GM23338 (cell line): ENCODE measurements around the gene DPYSL3. TPM values are rescaled to one million over a fixed set of nuclear protein-coding genes. Genes with fewer than 3 reads are reported as not detected.

ENCODE experiments used
- ATAC-seq: fragments of 200-7000 bp; cut with Tn5 transposase; 3 replicates; pipeline ENCODE4 v1.9.1; 2020
- DNase-seq: peaks from one replicate; pipeline ENCODE4 v3.0.0-alpha.2; 2015; ENCODE audit warnings: low spot score
- H2AFZ ChIP-seq: fragments of 200-600 bp; sonication (generic); 2 replicates; pipeline ENCODE4 v1.8.0; 2016; ENCODE audit warnings: antibody characterized with exemption, mild to moderate bottlenecking, moderate library complexity
- H3F3A ChIP-seq: fragments of 200-600 bp; sonication (generic); replicated peaks from 2 replicates; pipeline ENCODE4 v1.8.0; 2017; ENCODE audit warnings: antibody characterized with exemption, mixed run types, low read depth
- H3K27ac ChIP-seq: fragments of 200-600 bp; sonication (generic); 2 replicates; pipeline ENCODE4 v1.6.1; 2016; ENCODE audit warnings: low read depth
- H3K27me3 ChIP-seq: fragments of 200-600 bp; sonication (generic); 2 replicates; pipeline ENCODE4 v1.8.0; 2016; ENCODE audit warnings: mild to moderate bottlenecking, mixed run types, moderate library complexity; ENCODE audit not compliant: insufficient read depth
- H3K36me3 ChIP-seq: fragments of 200-600 bp; sonication (generic); 2 replicates; pipeline ENCODE4 v1.8.0; 2016; ENCODE audit warnings: mild to moderate bottlenecking; ENCODE audit not compliant: insufficient read depth
- H3K4me1 ChIP-seq: fragments of 200-600 bp; sonication (generic); 2 replicates; pipeline ENCODE4 v1.8.0; 2016; ENCODE audit warnings: mild to moderate bottlenecking, moderate library complexity; ENCODE audit not compliant: insufficient read depth
- H3K4me2 ChIP-seq: fragments of 200-600 bp; sonication (generic); 2 replicates; pipeline ENCODE4 v1.7.1; 2017; ENCODE audit warnings: mixed run types
- H3K4me3 ChIP-seq: fragments of 200-600 bp; sonication (generic); 2 replicates; pipeline ENCODE4 v1.6.1; 2016; ENCODE audit warnings: mixed run types
- H3K79me2 ChIP-seq: fragments of 200-600 bp; sonication (generic); replicated peaks from 2 replicates; pipeline ENCODE4 v1.8.0; 2017; ENCODE audit warnings: mild to moderate bottlenecking; ENCODE audit not compliant: insufficient read depth
- H3K9me2 ChIP-seq: fragments of 200-600 bp; sonication (generic); 2 replicates; pipeline ENCODE4 v1.8.0; 2017; ENCODE audit not compliant: insufficient read depth
- H4K20me1 ChIP-seq: fragments of 200-600 bp; sonication (generic); replicated peaks from 2 replicates; pipeline ENCODE4 v1.8.0; 2017; ENCODE audit warnings: mild to moderate bottlenecking; ENCODE audit not compliant: insufficient read depth
- H3K27ac Mint-ChIP-seq: 2 replicates; pipeline ENCODE4 v1.8.0; 2020; ENCODE audit warnings: inconsistent platforms, mild to moderate bottlenecking, moderate library complexity, mixed read lengths
- H3K27me3 Mint-ChIP-seq: 3 replicates; pipeline ENCODE4 v1.8.0; 2022; ENCODE audit warnings: low read depth, mild to moderate bottlenecking, moderate library complexity, mixed read lengths, inconsistent platforms; ENCODE audit not compliant: insufficient read depth, poor library complexity
- H3K36me3 Mint-ChIP-seq: 3 replicates; pipeline ENCODE4 v1.8.0; 2021; ENCODE audit warnings: low read depth, mild to moderate bottlenecking, inconsistent platforms, moderate library complexity, mixed read lengths
- H3K4me1 Mint-ChIP-seq: 3 replicates; pipeline ENCODE4 v1.8.0; 2020; ENCODE audit warnings: mild to moderate bottlenecking, inconsistent platforms, mixed read lengths
- H3K4me3 Mint-ChIP-seq: 3 replicates; pipeline ENCODE4 v1.8.0; 2021; ENCODE audit warnings: moderate library complexity, mild to moderate bottlenecking, inconsistent platforms, mixed read lengths
- H3K9me3 Mint-ChIP-seq: 3 replicates; pipeline ENCODE4 v1.8.0; 2020; ENCODE audit warnings: moderate library complexity, mild to moderate bottlenecking, inconsistent platforms, mixed read lengths
- CREB1 ChIP-seq: fragments of 250-450 bp; sonication (Bioruptor Pico); IDR thresholded peaks from 2 replicates; pipeline ENCODE4 v1.5.0; 2020; ENCODE audit warnings: low read depth, mild to moderate bottlenecking, moderate library complexity
- EZH2 ChIP-seq: fragments of 200-600 bp; sonication (generic); IDR thresholded peaks from one replicate; pipeline ENCODE4 v1.8.0; 2017; ENCODE audit warnings: antibody characterized with exemption, mild to moderate bottlenecking, low read depth; ENCODE audit not compliant: unreplicated experiment
- EZH2phosphoT487 ChIP-seq: fragments of 200-600 bp; sonication (generic); IDR thresholded peaks from one replicate; pipeline ENCODE4 v1.8.1; 2018; ENCODE audit warnings: antibody characterized with exemption; ENCODE audit not compliant: unreplicated experiment
- JUNB ChIP-seq: IDR thresholded peaks from one replicate; pipeline ENCODE4 v1.6.1; 2016; ENCODE audit warnings: antibody characterized with exemption; ENCODE audit not compliant: unreplicated experiment
- NANOG ChIP-seq: IDR thresholded peaks from 2 replicates; pipeline ENCODE4 v1.6.1; 2016; ENCODE audit warnings: antibody characterized with exemption, borderline replicate concordance
- POLR2AphosphoS5 ChIP-seq: IDR thresholded peaks from 2 replicates; pipeline ENCODE4 v1.6.1; 2016; ENCODE audit warnings: antibody characterized with exemption, low read depth
- STAT1 ChIP-seq: IDR thresholded peaks from one replicate; pipeline ENCODE4 v1.6.1; 2016; ENCODE audit warnings: antibody characterized with exemption; ENCODE audit not compliant: unreplicated experiment
- ZNF114 ChIP-seq: fragments of 250-450 bp; sonication (Bioruptor Pico); IDR thresholded peaks from 2 replicates; pipeline ENCODE4 v1.5.0; 2020; ENCODE audit warnings: mild to moderate bottlenecking, moderate library complexity
- ZNF331 ChIP-seq: fragments of 250-450 bp; sonication (Bioruptor Pico); IDR thresholded peaks from 2 replicates; pipeline ENCODE4 v1.5.0; 2020; ENCODE audit warnings: low read depth, mild to moderate bottlenecking, moderate library complexity
- polyA plus RNA-seq: library from polyadenylated mRNA; unstranded; fragments of >200 nt; fragmentation: Nextera tagmentation; extraction: Ambion mirVana; gene quantifications from 2 replicates; pipeline ENCODE4 v1.2.1, GENCODE V29; 2016
- total RNA-seq: library from RNA; depleted of rRNA; stranded (reverse); fragments of >200 nt; shearing (Covaris generic); gene quantifications from 2 replicates; pipeline ENCODE4 v1.2.3, GENCODE V29; 2014
- TF ChIP-seq, protein P1 (sequence below): fragments of 250-450 bp; sonication (Bioruptor Pico); IDR thresholded peaks from 2 replicates; pipeline ENCODE4 v1.5.0; 2020; ENCODE audit warnings: mild to moderate bottlenecking, moderate library complexity
- TF ChIP-seq, protein P2 (sequence below), 2 experiments: fragments of 200-600 bp in 1 of 2; sonication (generic) in 1 of 2; conservative IDR thresholded peaks; 2 replicates each; pipeline versions ENCODE4 v1.5.1 to v1.6.1; 2016 to 2017; ENCODE audit warnings: antibody characterized with exemption in 2 of 2, low read depth in 2 of 2, mild to moderate bottlenecking in 2 of 2, moderate library complexity in 1 of 2
- TF ChIP-seq, protein P3 (sequence below): IDR thresholded peaks from 2 replicates; pipeline ENCODE4 v1.6.1; 2016; ENCODE audit warnings: antibody characterized with exemption
- TF ChIP-seq, protein P4 (sequence below): IDR thresholded peaks from one replicate; pipeline ENCODE4 v1.6.1; 2018; ENCODE audit warnings: antibody characterized with exemption; ENCODE audit not compliant: unreplicated experiment

Gene DPYSL3
- total and polyA plus RNA-seq, 2 experiments from 2014 or later: 97.6 to 455 TPM

DNA sequence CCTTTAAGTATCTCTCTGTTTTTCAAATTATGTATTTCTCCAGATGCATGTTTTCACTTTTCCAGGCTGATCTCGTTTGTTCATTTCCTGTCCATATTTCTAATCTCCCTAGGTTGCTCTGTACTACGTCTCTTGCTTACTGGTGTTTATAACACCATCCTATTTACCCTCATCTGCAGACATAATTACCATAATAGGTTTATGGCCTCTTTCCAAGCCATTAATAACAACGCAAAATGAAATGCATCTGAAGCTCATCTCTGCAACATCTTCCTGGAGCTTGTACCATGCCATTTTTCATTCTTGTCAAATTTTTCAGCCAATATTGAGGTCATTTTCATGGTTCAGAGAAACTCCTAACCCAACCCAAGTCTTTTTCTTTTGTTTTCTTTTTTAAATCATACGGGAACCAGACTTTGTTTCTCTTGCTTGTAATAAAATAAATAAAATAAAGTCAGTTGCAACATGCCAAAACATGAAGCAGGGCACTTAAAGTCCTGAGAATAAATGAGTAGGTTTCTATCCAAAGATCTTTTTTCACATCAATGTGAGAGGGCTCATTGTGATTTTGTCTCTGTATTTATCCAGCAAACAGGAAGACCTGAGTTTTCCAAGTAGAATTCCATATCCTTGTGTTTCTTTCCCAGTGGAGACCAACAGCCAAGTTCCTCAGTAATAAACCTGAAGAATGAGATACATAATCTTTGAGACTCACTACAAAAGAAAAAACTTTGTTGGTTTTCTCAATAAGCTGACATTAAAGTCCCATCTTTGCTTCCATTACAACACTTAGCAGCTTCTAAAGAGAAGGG, 37.0 kb downstream of the DPYSL3 start:
- Histone ChIP-seq H3K4me3 (no peak overlapping the region), H3K4me2 (no peak overlapping the region), H2AFZ (no peak overlapping the region), H3K4me1 (peaks cover 47% of the 10 kb centered on the region), H3K27me3 (no peaks in the 10 kb centered on the region), H3F3A (no peaks in the 10 kb centered on the region), H3K9me2 (peaks cover 9% of the 10 kb centered on the region), H3K79me2 (peaks cover 54% of the 10 kb centered on the region), H4K20me1 (no peaks in the 10 kb centered on the region), H3K36me3 (no peaks in the 10 kb centered on the region), H3K27ac (peak overlapping the region; percentile 18; the same call in 1 of the 2 replicates)
- H3K4me1 Mint-ChIP-seq: peaks cover 56% of the 10 kb centered on the region
- no peak overlapping the region for H3K27ac Mint-ChIP-seq
- TF ChIP-seq JUNB: no peak
- TF ChIP-seq, protein P1, sequence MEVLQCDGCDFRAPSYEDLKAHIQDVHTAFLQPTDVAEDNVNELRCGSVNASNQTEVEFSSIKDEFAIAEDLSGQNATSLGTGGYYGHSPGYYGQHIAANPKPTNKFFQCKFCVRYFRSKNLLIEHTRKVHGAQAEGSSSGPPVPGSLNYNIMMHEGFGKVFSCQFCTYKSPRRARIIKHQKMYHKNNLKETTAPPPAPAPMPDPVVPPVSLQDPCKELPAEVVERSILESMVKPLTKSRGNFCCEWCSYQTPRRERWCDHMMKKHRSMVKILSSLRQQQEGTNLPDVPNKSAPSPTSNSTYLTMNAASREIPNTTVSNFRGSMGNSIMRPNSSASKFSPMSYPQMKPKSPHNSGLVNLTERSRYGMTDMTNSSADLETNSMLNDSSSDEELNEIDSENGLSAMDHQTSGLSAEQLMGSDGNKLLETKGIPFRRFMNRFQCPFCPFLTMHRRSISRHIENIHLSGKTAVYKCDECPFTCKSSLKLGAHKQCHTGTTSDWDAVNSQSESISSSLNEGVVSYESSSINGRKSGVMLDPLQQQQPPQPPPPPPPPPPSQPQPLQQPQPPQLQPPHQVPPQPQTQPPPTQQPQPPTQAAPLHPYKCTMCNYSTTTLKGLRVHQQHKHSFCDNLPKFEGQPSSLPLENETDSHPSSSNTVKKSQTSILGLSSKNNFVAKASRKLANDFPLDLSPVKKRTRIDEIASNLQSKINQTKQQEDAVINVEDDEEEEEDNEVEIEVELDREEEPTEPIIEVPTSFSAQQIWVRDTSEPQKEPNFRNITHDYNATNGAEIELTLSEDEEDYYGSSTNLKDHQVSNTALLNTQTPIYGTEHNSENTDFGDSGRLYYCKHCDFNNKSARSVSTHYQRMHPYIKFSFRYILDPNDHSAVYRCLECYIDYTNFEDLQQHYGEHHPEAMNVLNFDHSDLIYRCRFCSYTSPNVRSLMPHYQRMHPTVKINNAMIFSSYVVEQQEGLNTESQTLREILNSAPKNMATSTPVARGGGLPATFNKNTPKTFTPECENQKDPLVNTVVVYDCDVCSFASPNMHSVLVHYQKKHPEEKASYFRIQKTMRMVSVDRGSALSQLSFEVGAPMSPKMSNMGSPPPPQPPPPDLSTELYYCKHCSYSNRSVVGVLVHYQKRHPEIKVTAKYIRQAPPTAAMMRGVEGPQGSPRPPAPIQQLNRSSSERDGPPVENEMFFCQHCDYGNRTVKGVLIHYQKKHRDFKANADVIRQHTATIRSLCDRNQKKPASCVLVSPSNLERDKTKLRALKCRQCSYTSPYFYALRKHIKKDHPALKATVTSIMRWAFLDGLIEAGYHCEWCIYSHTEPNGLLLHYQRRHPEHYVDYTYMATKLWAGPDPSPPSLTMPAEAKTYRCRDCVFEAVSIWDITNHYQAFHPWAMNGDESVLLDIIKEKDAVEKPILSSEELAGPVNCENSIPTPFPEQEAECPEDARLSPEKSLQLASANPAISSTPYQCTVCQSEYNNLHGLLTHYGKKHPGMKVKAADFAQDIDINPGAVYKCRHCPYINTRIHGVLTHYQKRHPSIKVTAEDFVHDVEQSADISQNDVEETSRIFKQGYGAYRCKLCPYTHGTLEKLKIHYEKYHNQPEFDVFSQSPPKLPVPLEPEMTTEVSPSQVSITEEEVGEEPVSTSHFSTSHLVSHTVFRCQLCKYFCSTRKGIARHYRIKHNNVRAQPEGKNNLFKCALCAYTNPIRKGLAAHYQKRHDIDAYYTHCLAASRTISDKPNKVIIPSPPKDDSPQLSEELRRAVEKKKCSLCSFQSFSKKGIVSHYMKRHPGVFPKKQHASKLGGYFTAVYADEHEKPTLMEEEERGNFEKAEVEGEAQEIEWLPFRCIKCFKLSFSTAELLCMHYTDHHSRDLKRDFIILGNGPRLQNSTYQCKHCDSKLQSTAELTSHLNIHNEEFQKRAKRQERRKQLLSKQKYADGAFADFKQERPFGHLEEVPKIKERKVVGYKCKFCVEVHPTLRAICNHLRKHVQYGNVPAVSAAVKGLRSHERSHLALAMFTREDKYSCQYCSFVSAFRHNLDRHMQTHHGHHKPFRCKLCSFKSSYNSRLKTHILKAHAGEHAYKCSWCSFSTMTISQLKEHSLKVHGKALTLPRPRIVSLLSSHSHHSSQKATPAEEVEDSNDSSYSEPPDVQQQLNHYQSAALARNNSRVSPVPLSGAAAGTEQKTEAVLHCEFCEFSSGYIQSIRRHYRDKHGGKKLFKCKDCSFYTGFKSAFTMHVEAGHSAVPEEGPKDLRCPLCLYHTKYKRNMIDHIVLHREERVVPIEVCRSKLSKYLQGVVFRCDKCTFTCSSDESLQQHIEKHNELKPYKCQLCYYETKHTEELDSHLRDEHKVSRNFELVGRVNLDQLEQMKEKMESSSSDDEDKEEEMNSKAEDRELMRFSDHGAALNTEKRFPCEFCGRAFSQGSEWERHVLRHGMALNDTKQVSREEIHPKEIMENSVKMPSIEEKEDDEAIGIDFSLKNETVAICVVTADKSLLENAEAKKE: no peak
- no peak for TF ChIP-seq ZNF114 (CRISPR knock-in tag)
- TF ChIP-seq ZNF331 (CRISPR knock-in tag): no peak
- TF ChIP-seq, protein P2, sequence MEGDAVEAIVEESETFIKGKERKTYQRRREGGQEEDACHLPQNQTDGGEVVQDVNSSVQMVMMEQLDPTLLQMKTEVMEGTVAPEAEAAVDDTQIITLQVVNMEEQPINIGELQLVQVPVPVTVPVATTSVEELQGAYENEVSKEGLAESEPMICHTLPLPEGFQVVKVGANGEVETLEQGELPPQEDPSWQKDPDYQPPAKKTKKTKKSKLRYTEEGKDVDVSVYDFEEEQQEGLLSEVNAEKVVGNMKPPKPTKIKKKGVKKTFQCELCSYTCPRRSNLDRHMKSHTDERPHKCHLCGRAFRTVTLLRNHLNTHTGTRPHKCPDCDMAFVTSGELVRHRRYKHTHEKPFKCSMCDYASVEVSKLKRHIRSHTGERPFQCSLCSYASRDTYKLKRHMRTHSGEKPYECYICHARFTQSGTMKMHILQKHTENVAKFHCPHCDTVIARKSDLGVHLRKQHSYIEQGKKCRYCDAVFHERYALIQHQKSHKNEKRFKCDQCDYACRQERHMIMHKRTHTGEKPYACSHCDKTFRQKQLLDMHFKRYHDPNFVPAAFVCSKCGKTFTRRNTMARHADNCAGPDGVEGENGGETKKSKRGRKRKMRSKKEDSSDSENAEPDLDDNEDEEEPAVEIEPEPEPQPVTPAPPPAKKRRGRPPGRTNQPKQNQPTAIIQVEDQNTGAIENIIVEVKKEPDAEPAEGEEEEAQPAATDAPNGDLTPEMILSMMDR (conservative IDR thresholded peaks at IDR 0.05; ENCODE audit: low read depth in 2 of 2): no peak
- TF ChIP-seq CREB1 (CRISPR knock-in tag): no peak
- no peak for TF ChIP-seq EZH2
- TF ChIP-seq STAT1: no peak
- TF ChIP-seq, protein P3, sequence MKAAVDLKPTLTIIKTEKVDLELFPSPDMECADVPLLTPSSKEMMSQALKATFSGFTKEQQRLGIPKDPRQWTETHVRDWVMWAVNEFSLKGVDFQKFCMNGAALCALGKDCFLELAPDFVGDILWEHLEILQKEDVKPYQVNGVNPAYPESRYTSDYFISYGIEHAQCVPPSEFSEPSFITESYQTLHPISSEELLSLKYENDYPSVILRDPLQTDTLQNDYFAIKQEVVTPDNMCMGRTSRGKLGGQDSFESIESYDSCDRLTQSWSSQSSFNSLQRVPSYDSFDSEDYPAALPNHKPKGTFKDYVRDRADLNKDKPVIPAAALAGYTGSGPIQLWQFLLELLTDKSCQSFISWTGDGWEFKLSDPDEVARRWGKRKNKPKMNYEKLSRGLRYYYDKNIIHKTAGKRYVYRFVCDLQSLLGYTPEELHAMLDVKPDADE: no peak
- TF ChIP-seq POLR2AphosphoS5: no peak
- no peak for TF ChIP-seq NANOG
- TF ChIP-seq EZH2phosphoT487: no peak
- TF ChIP-seq, protein P4, sequence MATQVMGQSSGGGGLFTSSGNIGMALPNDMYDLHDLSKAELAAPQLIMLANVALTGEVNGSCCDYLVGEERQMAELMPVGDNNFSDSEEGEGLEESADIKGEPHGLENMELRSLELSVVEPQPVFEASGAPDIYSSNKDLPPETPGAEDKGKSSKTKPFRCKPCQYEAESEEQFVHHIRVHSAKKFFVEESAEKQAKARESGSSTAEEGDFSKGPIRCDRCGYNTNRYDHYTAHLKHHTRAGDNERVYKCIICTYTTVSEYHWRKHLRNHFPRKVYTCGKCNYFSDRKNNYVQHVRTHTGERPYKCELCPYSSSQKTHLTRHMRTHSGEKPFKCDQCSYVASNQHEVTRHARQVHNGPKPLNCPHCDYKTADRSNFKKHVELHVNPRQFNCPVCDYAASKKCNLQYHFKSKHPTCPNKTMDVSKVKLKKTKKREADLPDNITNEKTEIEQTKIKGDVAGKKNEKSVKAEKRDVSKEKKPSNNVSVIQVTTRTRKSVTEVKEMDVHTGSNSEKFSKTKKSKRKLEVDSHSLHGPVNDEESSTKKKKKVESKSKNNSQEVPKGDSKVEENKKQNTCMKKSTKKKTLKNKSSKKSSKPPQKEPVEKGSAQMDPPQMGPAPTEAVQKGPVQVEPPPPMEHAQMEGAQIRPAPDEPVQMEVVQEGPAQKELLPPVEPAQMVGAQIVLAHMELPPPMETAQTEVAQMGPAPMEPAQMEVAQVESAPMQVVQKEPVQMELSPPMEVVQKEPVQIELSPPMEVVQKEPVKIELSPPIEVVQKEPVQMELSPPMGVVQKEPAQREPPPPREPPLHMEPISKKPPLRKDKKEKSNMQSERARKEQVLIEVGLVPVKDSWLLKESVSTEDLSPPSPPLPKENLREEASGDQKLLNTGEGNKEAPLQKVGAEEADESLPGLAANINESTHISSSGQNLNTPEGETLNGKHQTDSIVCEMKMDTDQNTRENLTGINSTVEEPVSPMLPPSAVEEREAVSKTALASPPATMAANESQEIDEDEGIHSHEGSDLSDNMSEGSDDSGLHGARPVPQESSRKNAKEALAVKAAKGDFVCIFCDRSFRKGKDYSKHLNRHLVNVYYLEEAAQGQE: no peak
- DNase-seq: no peak
- H3K9me3 Mint-ChIP-seq: no peaks in the 10 kb centered on the region
- H3K27me3 Mint-ChIP-seq: peaks cover 2% of the 10 kb centered on the region
- no peak overlapping the region for H3K4me3 Mint-ChIP-seq
- peaks cover 9% of the 10 kb centered on the region; the same call in 2 of the 3 replicates for H3K36me3 Mint-ChIP-seq
- no peak for ATAC-seq
